Measurements from ENCODE around the gene AKR7A2. TPM values are rescaled to one million over a fixed set of nuclear protein-coding genes. Genes with fewer than 3 reads are reported as not detected.

The AKR7A2 gene
- total RNA-seq, 1 donor from 2014 or later, result 44.4 TPM

GRCh38 chr1:19317126-19317910 is 5.4 kb upstream of the AKR7A2 start:
- peaks cover 15 to 29% (median 16%) of the 10 kb centered on the region in 3 donors for H3K4me1 ChIP-seq (ENCODE audit: control insufficient read depth in 3 of 3, insufficient read depth in 3 of 3, low read length in 3 of 3)
- H3K36me3 ChIP-seq (ENCODE audit: control insufficient read depth in 3 of 3, insufficient read depth in 3 of 3, low read length in 3 of 3), result peaks cover 16 to 26% (median 19%) of the 10 kb centered on the region in 3 donors
- no peaks in the 10 kb centered on the region for H3K9me3 ChIP-seq (ENCODE audit: control insufficient read depth in 3 of 3, low read length in 3 of 3)
- peak overlapping the region in 1 of 3 donors; percentile 33 for H3K9ac ChIP-seq (ENCODE audit: low read depth in 1 of 3, low read length in 3 of 3)
- H3K27me3 ChIP-seq (ENCODE audit: control insufficient read depth in 3 of 3, insufficient read depth in 3 of 3, low read length in 3 of 3), result no peaks in the 10 kb centered on the region
- H3K27ac ChIP-seq (ENCODE audit: low read depth, low read length), result no peak overlapping the region
- no peak overlapping the region for H3K4me3 ChIP-seq (ENCODE audit: low read length in 3 of 3)

- peaks cover 14 to 20% (median 16%) of the 10 kb centered on the region in 3 donors for H3K36me3 ChIP-seq (ENCODE audit: control insufficient read depth in 3 of 3, insufficient read depth in 3 of 3, low read length in 3 of 3)
- peaks cover 24 to 40% (median 27%) of the 10 kb centered on the region in 3 donors for H3K4me1 ChIP-seq (ENCODE audit: control insufficient read depth in 3 of 3, insufficient read depth in 3 of 3, low read length in 3 of 3)
- peak overlapping the region in 1 of 3 donors; percentile 3 for H3K9ac ChIP-seq (ENCODE audit: low read depth in 1 of 3, low read length in 3 of 3)
- no peak overlapping the region for H3K27ac ChIP-seq (ENCODE audit: low read depth, low read length)
- no peaks in the 10 kb centered on the region for H3K9me3 ChIP-seq (ENCODE audit: control insufficient read depth in 3 of 3, low read length in 3 of 3)
- H3K4me3 ChIP-seq (ENCODE audit: low read length in 3 of 3), result no peak overlapping the region
- H3K27me3 ChIP-seq (ENCODE audit: control insufficient read depth in 3 of 3, insufficient read depth in 3 of 3, low read length in 3 of 3), result no peaks in the 10 kb centered on the region
Measured at GRCh38 chr1:19315378-19316198, 3.6 kb upstream of the AKR7A2 start.

GRCh38 chr1:19313961-19314882 is 2.3 kb upstream of the AKR7A2 start:
- Histone ChIP-seq H3K27me3 (ENCODE audit: control insufficient read depth in 3 of 3, insufficient read depth in 3 of 3, low read length in 3 of 3) (no peaks in the 10 kb centered on the region), H3K4me1 (ENCODE audit: control insufficient read depth in 3 of 3, insufficient read depth in 3 of 3, low read length in 3 of 3) (peaks cover 26 to 42% (median 28%) of the 10 kb centered on the region in 3 donors), H3K4me3 (ENCODE audit: low read length in 3 of 3) (peak overlapping the region in 1 of 3 donors; percentile 2), H3K36me3 (ENCODE audit: control insufficient read depth in 3 of 3, insufficient read depth in 3 of 3, low read length in 3 of 3) (peaks cover 11 to 18% (median 15%) of the 10 kb centered on the region in 3 donors), H3K9ac (ENCODE audit: low read depth in 1 of 3, low read length in 3 of 3) (peak overlapping the region in 1 of 3 donors; percentile 47), H3K9me3 (ENCODE audit: control insufficient read depth in 3 of 3, low read length in 3 of 3) (no peaks in the 10 kb centered on the region), H3K27ac (ENCODE audit: low read depth, low read length) (no peak overlapping the region)

- H3K4me1 ChIP-seq (ENCODE audit: control insufficient read depth in 3 of 3, insufficient read depth in 3 of 3, low read length in 3 of 3), result peaks cover 26 to 42% (median 28%) of the 10 kb centered on the region in 3 donors
- H3K27ac ChIP-seq (ENCODE audit: low read depth, low read length), result no peak overlapping the region
- peak overlapping the region in 1 of 3 donors; percentile 47 for H3K9ac ChIP-seq (ENCODE audit: low read depth in 1 of 3, low read length in 3 of 3)
- no peaks in the 10 kb centered on the region for H3K9me3 ChIP-seq (ENCODE audit: control insufficient read depth in 3 of 3, low read length in 3 of 3)
- peak overlapping the region; percentile 2 to 83 (median 80) for H3K4me3 ChIP-seq (ENCODE audit: low read length in 3 of 3)
- peaks cover 9 to 14% (median 13%) of the 10 kb centered on the region in 3 donors for H3K36me3 ChIP-seq (ENCODE audit: control insufficient read depth in 3 of 3, insufficient read depth in 3 of 3, low read length in 3 of 3)
- H3K27me3 ChIP-seq (ENCODE audit: control insufficient read depth in 3 of 3, insufficient read depth in 3 of 3, low read length in 3 of 3), result no peaks in the 10 kb centered on the region
Measured at GRCh38 chr1:19313636-19313959, 1.7 kb upstream of the AKR7A2 start.

GRCh38 chr1:19312782-19313635 is 1.1 kb upstream of the AKR7A2 start:
- peak overlapping the region; percentile 87 to 93 (median 88) for H3K9ac ChIP-seq (ENCODE audit: low read depth in 1 of 3, low read length in 3 of 3)
- H3K36me3 ChIP-seq (ENCODE audit: control insufficient read depth in 3 of 3, insufficient read depth in 3 of 3, low read length in 3 of 3), result peaks cover 6 to 14% (median 11%) of the 10 kb centered on the region in 3 donors
- no peaks in the 10 kb centered on the region for H3K27me3 ChIP-seq (ENCODE audit: control insufficient read depth in 3 of 3, insufficient read depth in 3 of 3, low read length in 3 of 3)
- peak overlapping the region; percentile 90 for H3K27ac ChIP-seq (ENCODE audit: low read depth, low read length)
- peak overlapping the region; percentile 71 to 83 (median 80) for H3K4me3 ChIP-seq (ENCODE audit: low read length in 3 of 3)
- no peaks in the 10 kb centered on the region for H3K9me3 ChIP-seq (ENCODE audit: control insufficient read depth in 3 of 3, low read length in 3 of 3)
- H3K4me1 ChIP-seq (ENCODE audit: control insufficient read depth in 3 of 3, insufficient read depth in 3 of 3, low read length in 3 of 3), result peaks cover 26 to 42% (median 28%) of the 10 kb centered on the region in 3 donors

GRCh38 chr1:19311503-19311930 is 427 bp downstream of the AKR7A2 start:
- H3K27ac ChIP-seq (ENCODE audit: low read depth, low read length), result no peak overlapping the region
- H3K27me3 ChIP-seq (ENCODE audit: control insufficient read depth in 3 of 3, insufficient read depth in 3 of 3, low read length in 3 of 3), result no peaks in the 10 kb centered on the region
- no peaks in the 10 kb centered on the region for H3K9me3 ChIP-seq (ENCODE audit: control insufficient read depth in 3 of 3, low read length in 3 of 3)
- H3K9ac ChIP-seq (ENCODE audit: low read depth in 1 of 3, low read length in 3 of 3), result peak overlapping the region; percentile 66 to 91 (median 69)
- H3K4me1 ChIP-seq (ENCODE audit: control insufficient read depth in 3 of 3, insufficient read depth in 3 of 3, low read length in 3 of 3), result peaks cover 26 to 42% (median 28%) of the 10 kb centered on the region in 3 donors
- peak overlapping the region; percentile 71 to 89 (median 79) for H3K4me3 ChIP-seq (ENCODE audit: low read length in 3 of 3)
- peaks cover 15 to 24% (median 20%) of the 10 kb centered on the region in 3 donors for H3K36me3 ChIP-seq (ENCODE audit: control insufficient read depth in 3 of 3, insufficient read depth in 3 of 3, low read length in 3 of 3)

GRCh38 chr1:19310720-19311502 is 1.0 kb downstream of the AKR7A2 start:
- Histone ChIP-seq H3K4me3 (ENCODE audit: low read length in 3 of 3) (peak overlapping the region; percentile 71 to 89 (median 79)), H3K27me3 (ENCODE audit: control insufficient read depth in 3 of 3, insufficient read depth in 3 of 3, low read length in 3 of 3) (no peaks in the 10 kb centered on the region), H3K4me1 (ENCODE audit: control insufficient read depth in 3 of 3, insufficient read depth in 3 of 3, low read length in 3 of 3) (peaks cover 26 to 39% (median 28%) of the 10 kb centered on the region in 3 donors), H3K27ac (ENCODE audit: low read depth, low read length) (no peak overlapping the region), H3K36me3 (ENCODE audit: control insufficient read depth in 3 of 3, insufficient read depth in 3 of 3, low read length in 3 of 3) (peaks cover 20 to 29% (median 21%) of the 10 kb centered on the region in 3 donors), H3K9ac (ENCODE audit: low read depth in 1 of 3, low read length in 3 of 3) (peak overlapping the region; percentile 66 to 91 (median 69)), H3K9me3 (ENCODE audit: control insufficient read depth in 3 of 3, low read length in 3 of 3) (no peaks in the 10 kb centered on the region)

- H3K27ac ChIP-seq (ENCODE audit: low read depth, low read length), result no peak overlapping the region
- H3K9ac ChIP-seq (ENCODE audit: low read depth in 1 of 3, low read length in 3 of 3), result peak overlapping the region in 1 of 3 donors; percentile 16
- peaks cover 24 to 35% (median 30%) of the 10 kb centered on the region in 3 donors for H3K36me3 ChIP-seq (ENCODE audit: control insufficient read depth in 3 of 3, insufficient read depth in 3 of 3, low read length in 3 of 3)
- H3K4me3 ChIP-seq (ENCODE audit: low read length in 3 of 3), result no peak overlapping the region
- no peaks in the 10 kb centered on the region for H3K27me3 ChIP-seq (ENCODE audit: control insufficient read depth in 3 of 3, insufficient read depth in 3 of 3, low read length in 3 of 3)
- peaks cover 23 to 30% (median 27%) of the 10 kb centered on the region in 3 donors for H3K4me1 ChIP-seq (ENCODE audit: control insufficient read depth in 3 of 3, insufficient read depth in 3 of 3, low read length in 3 of 3)
- no peaks in the 10 kb centered on the region for H3K9me3 ChIP-seq (ENCODE audit: control insufficient read depth in 3 of 3, low read length in 3 of 3)
Measured at GRCh38 chr1:19310061-19310460, 1.9 kb downstream of the AKR7A2 start.
